Mesothelial cell of epicardium (in vitro differentiated cells): ENCODE results near the gene TAF11L3. TPM values are rescaled to one million over a fixed set of nuclear protein-coding genes. Genes with fewer than 3 reads are reported as not detected.
"Not testable (repeated sequence)": the region's sequence is repeated elsewhere in the genome, so short reads cannot be mapped to it uniquely, and the experiment has no call there.

Source experiments
- DNase-seq, 2 experiments: peaks; one replicate each; pipeline ENCODE4 v3.0.0; 2021; ENCODE audit warnings: low spot score in 2 of 2; ENCODE audit not compliant: unreplicated experiment in 2 of 2
- H3K27ac Mint-ChIP-seq: 2 replicates; pipeline ENCODE4 v1.8.0; 2021; ENCODE audit warnings: mixed read lengths
- H3K27me3 Mint-ChIP-seq: 2 replicates; pipeline ENCODE4 v1.8.0; 2021; ENCODE audit warnings: low read depth, mixed read lengths
- H3K36me3 Mint-ChIP-seq: 2 replicates; pipeline ENCODE4 v1.8.0; 2021; ENCODE audit warnings: mixed read lengths
- H3K4me1 Mint-ChIP-seq: 2 replicates; pipeline ENCODE4 v1.8.0; 2021; ENCODE audit warnings: mixed read lengths
- H3K4me3 Mint-ChIP-seq: 2 replicates; pipeline ENCODE4 v1.8.0; 2021; ENCODE audit warnings: mild to moderate bottlenecking, moderate library complexity, mixed read lengths
- H3K9me3 Mint-ChIP-seq: 2 replicates; pipeline ENCODE4 v1.8.0; 2021; ENCODE audit warnings: mixed read lengths
- CTCF ChIP-seq: fragments of 200-600 bp; sonication (generic); IDR thresholded peaks from one replicate; pipeline ENCODE4 v1.5.0; 2021; ENCODE audit warnings: antibody characterized with exemption; ENCODE audit not compliant: unreplicated experiment
- total RNA-seq: library from RNA; stranded (reverse); gene quantifications from 3 replicates; pipeline ENCODE4 v1.2.1, GENCODE V29; 2021

TAF11L3 gene
- total RNA-seq, result not detected in 3 replicates

GRCh38 chr5:17518067-17518466, at the start of gene TAF11L3:
Gene TAF11L3 (plus strand): TSS chr5:17518367.
- not testable (repeated sequence) for H3K27ac Mint-ChIP-seq, DNase-seq, H3K9me3 Mint-ChIP-seq, H3K4me3 Mint-ChIP-seq, H3K27me3 Mint-ChIP-seq, H3K36me3 Mint-ChIP-seq, H3K4me1 Mint-ChIP-seq

DNA sequence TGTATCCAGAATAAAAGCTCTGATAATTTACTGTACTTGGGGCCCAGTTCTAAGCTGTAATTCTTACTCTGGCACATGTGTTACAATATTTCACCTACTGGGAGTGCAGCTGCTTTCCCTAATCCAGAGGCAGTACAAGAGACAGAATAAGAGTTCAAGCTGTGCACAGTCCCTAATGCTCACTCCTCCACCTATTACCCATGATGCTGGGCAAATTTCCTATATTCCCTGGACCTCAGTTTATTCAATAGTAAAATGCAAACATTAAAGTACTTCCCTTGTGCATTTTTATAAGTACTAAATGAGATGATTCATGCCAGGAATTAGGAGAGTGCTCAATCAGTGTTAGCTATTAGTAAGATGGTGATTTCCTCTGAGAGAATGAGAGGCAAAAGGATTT, 48.1 kb upstream of the TAF11L3 start:
- Mint-ChIP-seq H3K27me3 (peaks cover 3% of the 10 kb centered on the region), H3K27ac (no peak overlapping the region), H3K9me3 (peaks cover 8% of the 10 kb centered on the region), H3K36me3 (no peaks in the 10 kb centered on the region), H3K4me3 (no peak overlapping the region), H3K4me1 (peaks cover 2% of the 10 kb centered on the region)
- no peak for TF ChIP-seq CTCF
- no peak for DNase-seq

GRCh38 chr5:17475064-17475463, 43.1 kb upstream of the TAF11L3 start:
- not testable (repeated sequence) for H3K27me3 Mint-ChIP-seq

GRCh38 chr5:17477043-17477442, 41.1 kb upstream of the TAF11L3 start:
- Mint-ChIP-seq H3K4me1 (peaks cover 2% of the 10 kb centered on the region), H3K4me3 (no peak overlapping the region), H3K27ac (no peak overlapping the region), H3K27me3 (peaks cover 3% of the 10 kb centered on the region), H3K9me3 (no peaks in the 10 kb centered on the region), H3K36me3 (no peaks in the 10 kb centered on the region)
- no peak for TF ChIP-seq CTCF
- no peak for DNase-seq

More at GRCh38 chr5:17475064-17475463, 43.1 kb upstream of the TAF11L3 start:
- DNase-seq, H3K4me1 Mint-ChIP-seq, H3K27ac Mint-ChIP-seq, H3K4me3 Mint-ChIP-seq, H3K36me3 Mint-ChIP-seq, H3K9me3 Mint-ChIP-seq: not testable (repeated sequence)

DNA sequence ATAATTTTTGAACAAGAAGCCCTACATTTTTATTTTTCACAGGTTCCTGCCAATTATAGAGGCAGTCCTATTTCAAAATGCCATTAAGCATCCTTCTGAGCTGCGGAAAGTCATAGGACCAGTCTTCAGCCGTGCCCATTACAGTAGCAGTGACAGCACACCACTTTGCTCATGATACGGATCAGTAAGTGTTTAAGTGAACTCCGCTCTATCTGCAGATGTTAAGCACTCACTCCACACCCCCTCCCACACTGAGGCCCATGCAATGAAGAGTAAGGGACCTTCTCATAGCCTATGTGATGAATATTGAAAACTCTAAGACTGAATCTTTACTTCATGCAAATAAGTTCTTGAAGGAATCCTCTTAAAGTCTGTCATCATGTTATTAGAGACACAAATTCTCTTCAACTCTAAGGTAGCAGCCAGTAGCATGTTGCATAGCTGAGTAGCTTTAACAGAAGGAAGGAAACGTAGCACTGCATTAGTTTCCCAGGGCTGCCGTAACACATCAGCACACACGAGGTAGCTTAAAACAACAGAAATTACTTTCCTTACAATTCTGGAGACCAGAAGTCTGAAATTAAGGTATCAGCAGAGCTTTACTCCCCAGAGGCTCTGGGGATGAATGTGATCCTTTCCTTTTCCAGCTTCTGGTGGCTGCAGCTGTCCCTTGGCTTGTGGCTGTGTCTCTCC, 40.4 kb upstream of the TAF11L3 start:
- Mint-ChIP-seq H3K9me3 (no peaks in the 10 kb centered on the region), H3K4me3 (no peak overlapping the region), H3K27ac (no peak overlapping the region), H3K27me3 (peaks cover 3% of the 10 kb centered on the region), H3K36me3 (no peaks in the 10 kb centered on the region), H3K4me1 (peaks cover 6% of the 10 kb centered on the region)
- no peak for DNase-seq
- TF ChIP-seq CTCF, result no peak

- DNase-seq, result no peak
- Mint-ChIP-seq H3K4me3 (no peak overlapping the region), H3K9me3 (no peaks in the 10 kb centered on the region), H3K4me1 (peaks cover 9% of the 10 kb centered on the region), H3K36me3 (no peaks in the 10 kb centered on the region), H3K27me3 (no peaks in the 10 kb centered on the region), H3K27ac (no peak overlapping the region)
- TF ChIP-seq CTCF, result no peak
Observed at GRCh38 chr5:17481378-17481777, 36.8 kb upstream of the TAF11L3 start.

DNA sequence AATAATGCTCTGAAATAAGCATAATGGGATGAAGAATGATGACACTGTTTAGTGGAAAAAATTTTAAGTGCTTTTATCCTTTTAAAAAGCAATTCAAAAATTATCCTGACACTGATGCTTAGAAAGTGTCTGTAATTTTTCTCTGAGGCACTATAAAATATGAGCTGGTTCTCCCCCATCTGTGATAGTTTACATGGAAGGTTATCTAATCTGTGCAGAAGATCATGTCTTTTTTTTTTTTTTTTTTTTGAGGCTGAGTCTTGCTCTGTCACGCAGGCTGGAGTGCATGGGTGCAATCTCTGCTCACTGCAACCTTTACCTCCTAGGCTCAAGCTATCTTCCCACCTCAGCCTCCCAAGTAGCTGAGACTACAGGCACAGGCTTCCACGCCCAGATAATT, 35.4 kb upstream of the TAF11L3 start:
- no peak for DNase-seq
- Mint-ChIP-seq H3K4me3 (no peak overlapping the region), H3K27ac (no peak overlapping the region), H3K27me3 (no peaks in the 10 kb centered on the region), H3K36me3 (no peaks in the 10 kb centered on the region), H3K9me3 (no peaks in the 10 kb centered on the region), H3K4me1 (peaks cover 9% of the 10 kb centered on the region)
- no peak for TF ChIP-seq CTCF

DNA sequence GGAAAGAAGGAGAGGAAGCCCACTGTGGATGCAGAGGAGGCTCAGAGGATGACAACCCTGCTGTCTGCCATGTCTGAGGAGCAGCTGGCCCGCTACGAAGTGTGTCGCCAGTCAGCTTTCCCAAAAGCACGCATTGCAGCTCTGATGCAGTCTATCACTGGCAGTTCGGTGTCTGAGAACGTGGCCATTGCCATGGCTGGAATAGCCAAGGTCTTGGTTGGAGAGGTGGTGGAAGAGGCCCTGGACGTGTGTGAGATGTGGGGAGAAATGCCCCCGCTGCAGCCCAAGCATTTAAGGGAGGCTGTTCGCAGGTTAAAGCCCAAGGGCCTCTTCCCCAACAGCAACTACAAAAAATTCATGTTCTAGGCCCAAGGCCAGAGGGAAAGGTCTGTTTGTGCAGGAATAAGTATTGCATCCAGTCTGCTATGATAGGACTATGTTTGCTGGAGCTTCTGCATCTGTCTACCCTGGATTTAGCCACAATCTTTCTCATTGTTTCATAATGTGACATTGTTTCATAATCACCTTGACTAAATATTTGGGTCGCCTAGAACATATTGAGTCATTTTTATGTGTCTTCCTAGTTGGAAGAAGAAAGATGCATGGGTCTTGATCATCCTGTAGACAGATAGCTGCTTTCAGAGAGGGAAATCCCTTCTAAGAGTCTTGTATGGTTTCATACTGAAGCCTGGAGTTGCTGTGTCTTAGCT, 31.5 kb upstream of the TAF11L3 start:
- DNase-seq, H3K27ac Mint-ChIP-seq, H3K36me3 Mint-ChIP-seq, H3K4me1 Mint-ChIP-seq, H3K4me3 Mint-ChIP-seq, H3K9me3 Mint-ChIP-seq, H3K27me3 Mint-ChIP-seq: not testable (repeated sequence)
